Measurements from ENCODE around the gene DUSP2. TPM values are rescaled to one million over a fixed set of nuclear protein-coding genes. Genes with fewer than 3 reads are reported as not detected.

Gene DUSP2
- total RNA-seq, 2 experiments from 2014 or later, result 274 to 279 TPM

GRCh38 chr2:96102596-96103186 lies 42.5 kb downstream of the DUSP2 start:
- no peaks in the 10 kb centered on the region for H3K4me1 Mint-ChIP-seq
- H3K36me3 Mint-ChIP-seq, result peaks cover 9% of the 10 kb centered on the region
- no peaks in the 10 kb centered on the region for H3K27me3 Mint-ChIP-seq
- peaks cover 10% of the 10 kb centered on the region for H3K9me3 Mint-ChIP-seq
- no peak overlapping the region for H3K27ac Mint-ChIP-seq
- DNase-seq, result no peak
- H3K4me3 Mint-ChIP-seq, result no peak overlapping the region

GRCh38 chr2:96100893-96101304 lies 44.3 kb downstream of the DUSP2 start:
- Mint-ChIP-seq H3K36me3 (peaks cover 9% of the 10 kb centered on the region), H3K4me3 (no peak overlapping the region), H3K4me1 (no peaks in the 10 kb centered on the region), H3K27me3 (no peaks in the 10 kb centered on the region), H3K9me3 (peaks cover 10% of the 10 kb centered on the region), H3K27ac (no peak overlapping the region)
- DNase-seq, result no peak

DNA sequence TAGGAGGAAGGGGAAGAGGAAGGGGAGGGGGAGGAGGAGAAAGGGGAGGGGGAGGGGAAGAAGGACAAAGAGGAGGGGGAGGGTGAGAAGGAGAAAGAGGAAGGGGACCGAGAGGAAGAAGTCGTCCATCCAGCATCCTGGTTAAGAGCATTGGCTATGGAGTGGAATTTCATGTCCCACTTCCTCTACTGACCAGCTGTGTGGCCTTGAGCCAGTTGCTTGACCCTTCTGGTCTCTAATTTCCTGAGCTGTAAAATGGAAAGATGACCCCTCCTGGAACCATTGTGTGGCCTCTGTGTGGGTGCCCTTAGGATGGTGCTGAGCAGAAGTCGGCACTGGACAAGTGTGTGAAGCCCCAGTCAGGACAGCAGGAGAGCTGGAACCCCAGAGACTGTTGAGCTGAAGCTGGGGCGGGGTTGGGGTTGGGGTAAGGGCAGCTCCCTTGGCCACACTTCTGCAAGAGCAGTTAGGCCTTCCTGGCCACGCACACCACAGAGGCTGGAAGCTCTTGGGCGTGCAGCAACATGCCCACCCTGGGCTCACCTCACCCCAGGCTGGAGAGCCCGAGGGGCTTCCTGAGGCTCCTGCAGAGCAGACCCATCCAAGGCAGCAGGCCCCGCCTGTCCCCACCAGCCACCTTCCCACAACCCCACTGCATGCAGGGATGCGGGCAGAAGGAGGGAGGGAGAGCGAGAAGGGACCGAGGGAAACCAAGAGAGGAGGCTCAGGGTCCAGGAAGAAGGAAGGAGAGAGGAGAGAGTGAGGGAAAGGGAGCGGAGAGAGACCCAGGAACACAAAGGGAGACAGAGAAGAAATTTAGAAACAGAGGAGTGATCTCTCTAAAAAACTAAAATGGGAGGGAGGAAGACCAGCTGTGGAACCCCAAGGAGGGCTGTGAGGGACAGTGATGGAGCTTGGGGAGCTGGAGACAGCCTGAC lies 45.1 kb downstream of the DUSP2 start:
- DNase-seq, result no peak
- H3K4me1 Mint-ChIP-seq, result no peaks in the 10 kb centered on the region
- H3K4me3 Mint-ChIP-seq, result no peak overlapping the region
- H3K27me3 Mint-ChIP-seq, result no peaks in the 10 kb centered on the region
- peaks cover 2% of the 10 kb centered on the region for H3K9me3 Mint-ChIP-seq
- H3K36me3 Mint-ChIP-seq, result peaks cover 2% of the 10 kb centered on the region
- no peak overlapping the region for H3K27ac Mint-ChIP-seq

DNA sequence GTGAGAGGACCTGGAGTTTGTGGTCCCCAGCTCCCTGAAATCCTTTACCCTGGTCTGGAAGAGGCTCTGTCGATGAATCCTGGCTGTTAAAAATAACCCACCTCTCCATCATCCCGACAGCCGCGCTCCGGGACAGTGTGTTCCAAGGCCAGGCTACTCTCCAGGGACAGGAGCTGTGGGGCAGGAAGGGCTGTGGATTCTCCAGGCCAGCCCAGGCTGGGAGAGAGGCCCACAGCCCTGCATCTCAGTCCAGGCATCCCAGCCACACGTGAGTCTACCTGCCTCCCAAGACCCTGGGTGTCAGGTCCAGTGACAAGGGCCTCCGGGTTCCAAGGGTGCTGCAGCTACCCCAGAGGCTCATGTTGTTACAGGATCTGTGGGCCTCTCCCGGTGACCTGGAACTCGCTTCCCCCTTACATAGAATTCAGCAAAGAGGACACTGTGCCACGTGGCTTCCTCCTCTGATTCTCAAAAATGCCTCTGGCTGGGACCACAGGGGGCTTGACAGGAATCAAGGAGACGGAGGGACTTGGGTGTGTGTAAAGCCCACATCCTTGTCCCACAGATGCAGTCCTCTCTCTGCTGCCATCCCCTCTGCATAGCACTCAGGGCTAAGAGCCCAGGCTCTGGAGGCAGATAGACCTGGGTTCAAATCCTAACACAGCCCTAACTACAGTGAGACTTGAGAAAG lies 46.2 kb downstream of the DUSP2 start:
- H3K4me1 Mint-ChIP-seq, result no peaks in the 10 kb centered on the region
- no peak overlapping the region for H3K4me3 Mint-ChIP-seq
- H3K27ac Mint-ChIP-seq, result no peak overlapping the region
- no peaks in the 10 kb centered on the region for H3K36me3 Mint-ChIP-seq
- no peaks in the 10 kb centered on the region for H3K27me3 Mint-ChIP-seq
- DNase-seq, result no peak
- no peaks in the 10 kb centered on the region for H3K9me3 Mint-ChIP-seq

- H3K27ac Mint-ChIP-seq, result no peak overlapping the region
- no peak overlapping the region for H3K4me3 Mint-ChIP-seq
- no peaks in the 10 kb centered on the region for H3K4me1 Mint-ChIP-seq
- DNase-seq, result no peak
- no peaks in the 10 kb centered on the region for H3K27me3 Mint-ChIP-seq
- no peaks in the 10 kb centered on the region for H3K9me3 Mint-ChIP-seq
- H3K36me3 Mint-ChIP-seq, result no peaks in the 10 kb centered on the region
Measured at GRCh38 chr2:96097951-96098823, 47.1 kb downstream of the DUSP2 start.

GRCh38 chr2:96097441-96097840 lies 47.8 kb downstream of the DUSP2 start:
- no peaks in the 10 kb centered on the region for H3K9me3 Mint-ChIP-seq
- no peaks in the 10 kb centered on the region for H3K36me3 Mint-ChIP-seq
- no peaks in the 10 kb centered on the region for H3K27me3 Mint-ChIP-seq
- DNase-seq, result no peak
- H3K4me1 Mint-ChIP-seq, result no peaks in the 10 kb centered on the region
- H3K27ac Mint-ChIP-seq, result no peak overlapping the region
- H3K4me3 Mint-ChIP-seq, result no peak overlapping the region

GRCh38 chr2:96095116-96095636 lies 50.1 kb downstream of the DUSP2 start:
- no peak for DNase-seq
- Mint-ChIP-seq H3K27me3 (no peaks in the 10 kb centered on the region), H3K4me3 (no peak overlapping the region), H3K9me3 (no peaks in the 10 kb centered on the region), H3K4me1 (no peaks in the 10 kb centered on the region), H3K27ac (no peak overlapping the region), H3K36me3 (no peaks in the 10 kb centered on the region)

GRCh38 chr2:96093528-96093927 lies 51.7 kb downstream of the DUSP2 start:
- no peaks in the 10 kb centered on the region for H3K4me1 Mint-ChIP-seq
- H3K4me3 Mint-ChIP-seq, result no peak overlapping the region
- H3K9me3 Mint-ChIP-seq, result no peaks in the 10 kb centered on the region
- H3K36me3 Mint-ChIP-seq, result no peaks in the 10 kb centered on the region
- no peak overlapping the region for H3K27ac Mint-ChIP-seq
- H3K27me3 Mint-ChIP-seq, result no peaks in the 10 kb centered on the region
- DNase-seq, result no peak

Other genes starting within 250 kb of the DUSP2 start
- 10 to 100 TPM; 25.4 to 27.1 TPM for gene ANKRD36C, start 153.6 kb downstream of the DUSP2 start, total RNA-seq
- gene GPAT2, start 110.5 kb downstream of the DUSP2 start, total RNA-seq, result 10 to 100 TPM; 36.3 to 41.8 TPM
- gene ADRA2B, start 28.9 kb downstream of the DUSP2 start, total RNA-seq, result under 1 TPM; 0.29 to 0.30 TPM
- 10 to 100 TPM; 22.1 to 23.3 TPM for gene ASTL, start 6.9 kb downstream of the DUSP2 start, total RNA-seq
- 100 to 1,000 TPM; 229 to 231 TPM for gene STARD7, start 63.4 kb upstream of the DUSP2 start, total RNA-seq
- gene TMEM127, start 120.6 kb upstream of the DUSP2 start, total RNA-seq, result 10 to 100 TPM; 17.4 to 21.2 TPM
- gene CIAO1, start 120.8 kb upstream of the DUSP2 start, total RNA-seq, result 10 to 100 TPM; 69.7 to 73.9 TPM
- 100 to 1,000 TPM; 196 to 202 TPM for gene SNRNP200, start 160.1 kb upstream of the DUSP2 start, total RNA-seq
- gene ITPRIPL1, start 179.9 kb upstream of the DUSP2 start, total RNA-seq, result 10 to 100 TPM; 44.8 to 46.0 TPM
- 10 to 100 TPM; 82.3 to 85.0 TPM for gene NCAPH, start 190.3 kb upstream of the DUSP2 start, total RNA-seq

All from activated naive CD8-positive, alpha-beta T cell treated with anti-CD3 and anti-CD28 coated beads for 36 hours (primary cell).